ENCODE results near the gene TOLLIP.

Gene TOLLIP

GRCh38 chr11:1305501-1306056 is 3.9 kb downstream of the TOLLIP start:
- TF ChIP-seq CTCF (conservative IDR thresholded peaks at IDR 0.05; ENCODE audit: control insufficient read depth, insufficient read depth, low read depth, low read length), result no peak
- no peak for DNase-seq (ENCODE audit: low read depth)

GRCh38 chr11:1305063-1305495 is 4.4 kb downstream of the TOLLIP start:
- H3K4me3 ChIP-seq (ENCODE audit: control insufficient read depth, low read depth, low read length), result no peak overlapping the region
- no peak for TF ChIP-seq CTCF (conservative IDR thresholded peaks at IDR 0.05; ENCODE audit: control insufficient read depth, insufficient read depth, low read depth, low read length)
- DNase-seq (ENCODE audit: low read depth), result no peak

More at GRCh38 chr11:1305501-1306056, 3.9 kb downstream of the TOLLIP start:
- no peak overlapping the region for H3K4me3 ChIP-seq (ENCODE audit: control insufficient read depth, low read depth, low read length)

GRCh38 chr11:1304380-1304779 is 5.1 kb downstream of the TOLLIP start:
- DNase-seq (ENCODE audit: low read depth), result no peak
- no peak for TF ChIP-seq CTCF (conservative IDR thresholded peaks at IDR 0.05; ENCODE audit: control insufficient read depth, insufficient read depth, low read depth, low read length)

GRCh38 chr11:1303973-1304372 is 5.5 kb downstream of the TOLLIP start:
- H3K4me3 ChIP-seq (ENCODE audit: control insufficient read depth, low read depth, low read length), result no peak overlapping the region
- no peak for TF ChIP-seq CTCF (conservative IDR thresholded peaks at IDR 0.05; ENCODE audit: control insufficient read depth, insufficient read depth, low read depth, low read length)
- peak; percentile 21 for DNase-seq (ENCODE audit: low read depth)

More at GRCh38 chr11:1304380-1304779, 5.1 kb downstream of the TOLLIP start:
- H3K4me3 ChIP-seq (ENCODE audit: control insufficient read depth, low read depth, low read length), result no peak overlapping the region

GRCh38 chr11:1303126-1303821 is 6.2 kb downstream of the TOLLIP start:
- TF ChIP-seq CTCF (conservative IDR thresholded peaks at IDR 0.05; ENCODE audit: control insufficient read depth, insufficient read depth, low read depth, low read length), result peak; percentile 22
- no peak for DNase-seq (ENCODE audit: low read depth)
- H3K4me3 ChIP-seq (ENCODE audit: control insufficient read depth, low read depth, low read length), result no peak overlapping the region

- H3K4me3 ChIP-seq (ENCODE audit: control insufficient read depth, low read depth, low read length), result no peak overlapping the region
- no peak for TF ChIP-seq CTCF (conservative IDR thresholded peaks at IDR 0.05; ENCODE audit: control insufficient read depth, insufficient read depth, low read depth, low read length)
- no peak for DNase-seq (ENCODE audit: low read depth)
Observed at GRCh38 chr11:1302461-1303125, 6.8 kb downstream of the TOLLIP start.

All from fibroblast of mammary gland (primary cell).